Ovary (tissue), 9 donors: ENCODE results near the gene NPAS2. TPM values are rescaled to one million over a fixed set of nuclear protein-coding genes. Genes with fewer than 3 reads are reported as not detected.

Experiments
- DNase-seq, 5 donors: peaks; one replicate each; pipeline ENCODE4 v3.0.0-alpha.2; 2019 to 2020
- H3K27ac ChIP-seq, 2 donors: fragments of 200-600 bp; one replicate each; pipeline versions ENCODE4 v1.5.1 to v1.8.0; 2019 to 2022
- H3K27me3 ChIP-seq: fragments of 200-600 bp; one replicate; pipeline ENCODE4 v1.8.0; 2022
- H3K36me3 ChIP-seq: fragments of 200-600 bp; sonication (generic); one replicate; pipeline ENCODE4 v1.5.1; 2019
- H3K4me1 ChIP-seq: one replicate; pipeline ENCODE4 v1.8.1; 2013; ENCODE audit warnings: mild to moderate bottlenecking, moderate library complexity; ENCODE audit not compliant: insufficient read depth
- H3K4me3 ChIP-seq: fragments of 200-600 bp; sonication (generic); one replicate; pipeline ENCODE4 v1.5.1; 2017
- H3K9me3 ChIP-seq, 2 donors: fragments of 200-600 bp in 1 of 2; sonication (generic) in 1 of 2; one replicate each; pipeline versions ENCODE4 v1.5.1 to v1.8.1; 2013 to 2019; ENCODE audit warnings: mild to moderate bottlenecking in 1 of 2, moderate library complexity in 1 of 2
- EP300 ChIP-seq: sonication (generic); formaldehyde crosslinking; IDR thresholded peaks from one replicate; pipeline ENCODE4 v1.6.1; 2017; ENCODE audit warnings: antibody characterized with exemption
- POLR2A ChIP-seq: fragments of 450-650 bp; IDR thresholded peaks from one replicate; pipeline ENCODE4 v1.6.1; 2017; ENCODE audit warnings: antibody characterized with exemption, mild to moderate bottlenecking, moderate library complexity
- WGBS, 3 donors: extraction: QIAGEN DNeasy Blood & Tissue Kit in 1 of 3; methylation state at CpG; one replicate each; pipeline versions ENCODE4 v1.1.5 to v1.1.7; 2013 to 2017; 5-methylcytosine and 5-hydroxymethylcytosine counted together
- intact Hi-C, 4 donors: fragments of 100-400 bp; cut with DNase I; formaldehyde crosslinking; loops; one replicate each; pipeline versions ENCODE4 v1.11.0 to v1.15.1; 2022 to 2023
- polyA plus RNA-seq, 2 donors: library from polyadenylated mRNA; stranded (reverse); fragments of 200-250 nt in 1 of 2; fragments of 350-450 nt in 1 of 2; fragmentation: Illumina TruSeq in 1 of 2; extraction: RNeasy Lipid Tissue Mini Kit (QIAGEN cat#74804) in 1 of 2; gene quantifications; one replicate each; pipeline ENCODE4 v1.2.3, GENCODE V29; 2013 to 2014
- total RNA-seq, 7 donors: library from RNA; depleted of rRNA in 2 of 7; stranded (reverse); fragments of >200 nt in 2 of 7; fragmentation: NEBNext Ultra II Directional in 3 of 7; extraction: Animal tissue kit (Norgen Biotek cat#: 25700) in 3 of 7; gene quantifications; one replicate each; pipeline versions ENCODE4 v1.1.0 to v1.2.4, GENCODE V29; 2016 to 2023
- TF ChIP-seq, protein P1 (sequence below), 3 donors: fragments of 450-650 bp in 2 of 3; fragments of 200-600 bp in 1 of 3; IDR thresholded peaks; one replicate each; pipeline versions ENCODE4 v1.5.1 to v1.8.0; 2016 to 2022; ENCODE audit warnings: antibody characterized with exemption in 3 of 3, mild to moderate bottlenecking in 1 of 3
- donor health status: DM: no; HTN: no; CAD: no; lungs with moderate emphysema.
- donor health status: DM: no; HTN: no; CAD: no.
- donor health status: Bipolar disorder and iron deficiency.
- donor health status: DM: yes; HTN: yes; CAD: no.
- donor health status: DM: no; HTN: no; CAD: no.
- donor health status: DM: yes; HTN: yes; CAD: no.

The NPAS2 gene
- total and polyA plus RNA-seq, 9 donors = 1.6 to 20.6 (median 7.3) TPM

DNA sequence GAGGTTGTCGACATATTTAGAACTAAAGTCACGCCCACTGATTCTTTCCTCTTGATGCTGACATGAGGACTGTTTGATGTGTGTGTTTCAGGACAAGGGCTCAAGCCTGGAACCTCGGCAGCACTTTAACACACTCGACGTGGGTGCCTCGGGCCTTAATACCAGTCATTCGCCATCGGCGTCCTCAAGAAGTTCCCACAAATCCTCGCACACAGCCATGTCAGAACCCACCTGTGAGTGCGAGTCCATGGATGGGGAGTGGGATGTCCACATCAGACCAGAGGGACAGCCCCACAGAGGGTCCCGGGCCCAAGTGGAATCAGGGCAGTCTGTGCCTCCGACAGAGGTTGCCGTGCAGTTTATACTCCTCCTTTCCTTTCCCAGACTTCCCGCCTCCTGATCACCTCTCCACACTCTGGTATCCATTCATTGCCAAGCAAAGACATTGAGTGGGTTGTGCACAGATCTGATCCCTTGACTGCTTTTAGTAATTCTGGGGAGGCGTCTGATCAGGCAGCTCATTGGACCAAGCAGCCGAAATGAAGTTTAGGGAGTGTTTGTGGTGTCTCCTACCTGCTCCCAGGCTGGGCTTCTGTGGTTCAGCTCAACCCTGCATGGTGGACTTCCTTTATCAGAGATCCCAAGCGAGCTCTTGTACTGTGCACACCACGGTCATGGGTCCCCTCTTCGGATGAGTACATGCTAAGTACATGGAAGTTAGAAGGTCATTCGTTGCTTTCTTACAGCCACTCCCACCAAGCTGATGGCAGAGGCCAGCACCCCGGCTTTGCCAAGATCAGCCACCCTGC, 155.0 kb downstream of the NPAS2 start:
- H3K27ac ChIP-seq = no peak overlapping the region
- H3K4me1 ChIP-seq = no peaks in the 10 kb centered on the region
- H3K27me3 ChIP-seq = no peaks in the 10 kb centered on the region
- H3K36me3 ChIP-seq = no peaks in the 10 kb centered on the region
- DNase-seq = no peak
- TF ChIP-seq POLR2A = no peak
- TF ChIP-seq, protein P1, sequence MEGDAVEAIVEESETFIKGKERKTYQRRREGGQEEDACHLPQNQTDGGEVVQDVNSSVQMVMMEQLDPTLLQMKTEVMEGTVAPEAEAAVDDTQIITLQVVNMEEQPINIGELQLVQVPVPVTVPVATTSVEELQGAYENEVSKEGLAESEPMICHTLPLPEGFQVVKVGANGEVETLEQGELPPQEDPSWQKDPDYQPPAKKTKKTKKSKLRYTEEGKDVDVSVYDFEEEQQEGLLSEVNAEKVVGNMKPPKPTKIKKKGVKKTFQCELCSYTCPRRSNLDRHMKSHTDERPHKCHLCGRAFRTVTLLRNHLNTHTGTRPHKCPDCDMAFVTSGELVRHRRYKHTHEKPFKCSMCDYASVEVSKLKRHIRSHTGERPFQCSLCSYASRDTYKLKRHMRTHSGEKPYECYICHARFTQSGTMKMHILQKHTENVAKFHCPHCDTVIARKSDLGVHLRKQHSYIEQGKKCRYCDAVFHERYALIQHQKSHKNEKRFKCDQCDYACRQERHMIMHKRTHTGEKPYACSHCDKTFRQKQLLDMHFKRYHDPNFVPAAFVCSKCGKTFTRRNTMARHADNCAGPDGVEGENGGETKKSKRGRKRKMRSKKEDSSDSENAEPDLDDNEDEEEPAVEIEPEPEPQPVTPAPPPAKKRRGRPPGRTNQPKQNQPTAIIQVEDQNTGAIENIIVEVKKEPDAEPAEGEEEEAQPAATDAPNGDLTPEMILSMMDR (IDR thresholded peaks at IDR 0.05) = no peak
- no peak for TF ChIP-seq EP300
- WGBS, 3 donors = 93 to 94% (median 93%) methylated on average over 22 of the region's 22 CpGs
- no peaks in the 10 kb centered on the region for H3K9me3 ChIP-seq
- intact Hi-C loops = no loop called here
- no peak overlapping the region for H3K4me3 ChIP-seq

DNA sequence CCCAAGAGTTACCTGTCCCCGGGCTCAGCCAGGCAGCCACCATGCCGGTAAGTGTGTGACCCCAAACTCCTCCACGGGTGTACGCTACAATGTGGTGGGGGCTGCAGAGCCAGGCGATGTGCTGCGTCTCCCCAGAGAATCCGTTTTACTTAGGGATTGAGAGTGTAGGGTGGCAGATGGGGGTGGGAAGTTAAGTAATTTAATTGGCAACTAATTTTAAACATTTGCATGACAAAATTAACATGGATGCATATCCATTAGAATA, 155.5 kb downstream of the NPAS2 start:
- TF ChIP-seq EP300 = no peak
- no peak for TF ChIP-seq POLR2A
- TF ChIP-seq, protein P1 (IDR thresholded peaks at IDR 0.05) = no peak
- H3K36me3 ChIP-seq = no peaks in the 10 kb centered on the region

DNA sequence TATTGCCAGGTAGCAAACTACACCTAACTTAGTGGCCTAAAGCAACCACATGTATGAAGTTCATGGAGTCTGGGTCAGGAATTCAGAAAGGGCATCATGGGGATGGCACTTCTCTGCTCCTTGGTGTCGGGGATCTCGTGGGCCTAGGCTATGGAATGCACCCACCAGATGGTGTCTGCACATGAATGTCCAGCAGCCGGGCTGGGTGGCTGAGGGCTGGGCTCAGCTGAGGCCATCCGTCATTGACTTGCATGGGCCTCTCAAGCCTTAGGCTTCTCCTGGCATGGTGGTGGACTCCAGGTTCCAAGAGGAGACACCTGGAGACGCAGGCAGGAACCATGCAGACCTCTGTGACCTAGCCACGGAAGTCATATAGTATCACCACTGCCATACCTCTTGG, 156.1 kb downstream of the NPAS2 start:
- 87 to 95% (median 89%) methylated on average over 6 of the region's 6 CpGs for WGBS, 3 donors
- TF ChIP-seq POLR2A = no peak
- TF ChIP-seq, protein P1 (IDR thresholded peaks at IDR 0.05) = no peak
- no peak for TF ChIP-seq EP300
- H3K36me3 ChIP-seq = no peaks in the 10 kb centered on the region
- no peak for DNase-seq
- H3K9me3 ChIP-seq = no peaks in the 10 kb centered on the region
- no peak overlapping the region for H3K4me3 ChIP-seq
- no peak overlapping the region for H3K27ac ChIP-seq
- no peaks in the 10 kb centered on the region for H3K4me1 ChIP-seq
- intact Hi-C loops = no loop called here
- no peaks in the 10 kb centered on the region for H3K27me3 ChIP-seq

More for the DNA sequence above, 155.5 kb downstream of the NPAS2 start:
- WGBS, 3 donors = 96 to 97% (median 96%) methylated on average over 7 of the region's 7 CpGs
- intact Hi-C loops = no loop called here
- no peak for DNase-seq
- H3K9me3 ChIP-seq = no peaks in the 10 kb centered on the region
- H3K4me1 ChIP-seq = no peaks in the 10 kb centered on the region
- no peaks in the 10 kb centered on the region for H3K27me3 ChIP-seq
- H3K4me3 ChIP-seq = no peak overlapping the region
- H3K27ac ChIP-seq = no peak overlapping the region

DNA sequence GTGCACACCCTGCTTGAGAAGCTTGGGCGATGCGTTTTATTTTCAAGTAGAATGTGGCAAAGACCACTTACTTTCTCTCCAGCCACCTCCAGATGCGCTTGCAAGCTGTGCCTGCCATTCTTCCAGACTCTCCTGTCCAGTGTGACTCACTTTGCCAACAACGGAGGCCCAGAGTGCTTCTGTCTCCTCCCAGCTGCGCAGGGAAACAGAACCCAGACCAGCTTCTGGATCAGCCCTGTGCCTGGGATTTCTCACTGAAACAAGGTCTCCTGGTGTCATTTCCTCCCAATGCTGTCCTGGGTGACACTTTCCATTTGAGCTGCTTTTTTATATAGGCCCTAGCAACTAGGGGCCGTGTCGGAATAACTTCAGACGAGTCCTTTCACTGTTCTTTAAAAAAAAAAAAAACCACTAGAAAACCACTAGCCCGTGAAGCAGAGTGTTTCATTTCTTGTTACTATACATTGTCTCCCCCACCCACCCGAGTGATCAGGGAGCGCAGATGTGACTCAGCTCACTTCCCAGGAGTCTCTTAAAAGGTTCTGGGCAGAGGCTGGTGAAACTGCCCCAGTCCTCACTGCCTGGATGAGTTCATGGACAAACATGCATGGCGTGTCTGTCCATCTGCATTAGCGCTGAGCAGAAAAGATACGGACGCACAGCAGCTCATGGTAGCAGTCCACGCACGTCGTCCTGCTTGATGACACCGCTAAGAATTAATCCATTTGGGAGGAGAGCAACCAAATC, 156.9 kb downstream of the NPAS2 start:
- Histone ChIP-seq H3K9me3 (no peaks in the 10 kb centered on the region), H3K4me3 (no peak overlapping the region), H3K4me1 (no peaks in the 10 kb centered on the region), H3K27ac (no peak overlapping the region), H3K27me3 (no peaks in the 10 kb centered on the region), H3K36me3 (no peaks in the 10 kb centered on the region)
- DNase-seq = no peak
- intact Hi-C loops = no loop called here
- WGBS, 3 donors = 85 to 87% (median 86%) methylated on average over 19 of the region's 19 CpGs
- TF ChIP-seq EP300 = no peak
- TF ChIP-seq POLR2A = no peak
- TF ChIP-seq, protein P1 (IDR thresholded peaks at IDR 0.05) = no peak
